Osteoblast (primary cell): Measurements from ENCODE around the gene FAAP100. TPM values are rescaled to one million over a fixed set of nuclear protein-coding genes. Genes with fewer than 3 reads are reported as not detected.

Experiments used
- DNase-seq: peaks from one replicate; pipeline ENCODE4 v3.0.0; 2011; ENCODE audit warnings: low spot score, mixed read lengths; ENCODE audit not compliant: insufficient read length; ENCODE audit errors: missing footprints
- H2AFZ ChIP-seq: 2 replicates; pipeline ENCODE4 v1.6.0; 2011; ENCODE audit warnings: mild to moderate bottlenecking, low read length
- H3K27ac ChIP-seq: 2 replicates; pipeline ENCODE4 v1.5.1; 2011; ENCODE audit warnings: mild to moderate bottlenecking, low read depth, low read length, moderate library complexity
- H3K27me3 ChIP-seq: 2 replicates; pipeline ENCODE4 v1.6.0; 2012; ENCODE audit warnings: mild to moderate bottlenecking, control low read depth, inconsistent platforms, low read length, moderate library complexity; ENCODE audit not compliant: insufficient read depth
- H3K36me3 ChIP-seq: 2 replicates; pipeline ENCODE4 v1.5.1; 2011; ENCODE audit warnings: mild to moderate bottlenecking, low read length, control low read depth, moderate library complexity; ENCODE audit not compliant: insufficient read depth
- H3K4me1 ChIP-seq: 2 replicates; pipeline ENCODE4 v1.5.1; 2011; ENCODE audit warnings: mild to moderate bottlenecking, low read length, control low read depth, moderate library complexity; ENCODE audit not compliant: insufficient read depth
- H3K4me2 ChIP-seq: 2 replicates; pipeline ENCODE4 v1.6.0; 2011; ENCODE audit warnings: mild to moderate bottlenecking, low read length; ENCODE audit not compliant: insufficient read depth
- H3K4me3 ChIP-seq: fragments of 200-600 bp; sonication (generic); 3 replicates; pipeline ENCODE4 v1.5.1; 2012; ENCODE audit warnings: mild to moderate bottlenecking, low read length, inconsistent platforms; ENCODE audit not compliant: insufficient read depth
- H3K79me2 ChIP-seq: 2 replicates; pipeline ENCODE4 v1.6.0; 2012; ENCODE audit warnings: mild to moderate bottlenecking, low read length, control low read depth, inconsistent platforms; ENCODE audit not compliant: insufficient read depth
- H3K9me3 ChIP-seq: 2 replicates; pipeline ENCODE4 v1.5.1; 2011; ENCODE audit warnings: low read depth, low read length, control low read depth
- H4K20me1 ChIP-seq: 2 replicates; pipeline ENCODE4 v1.6.0; 2012; ENCODE audit warnings: mild to moderate bottlenecking, low read length, control low read depth; ENCODE audit not compliant: insufficient read depth
- CTCF ChIP-seq: IDR thresholded peaks from 2 replicates; pipeline ENCODE4 v1.5.1; 2011; ENCODE audit warnings: mild to moderate bottlenecking, low read depth, low read length, moderate library complexity; ENCODE audit errors: extremely low read depth
- total RNA-seq: library from RNA; depleted of rRNA; stranded (reverse); fragments of >200 nt; gene quantifications from 2 replicates; pipeline ENCODE4 v1.2.3, GENCODE V29; 2012

Gene FAAP100
- total RNA-seq, 1 donor, result 44.5 TPM

- H2AFZ ChIP-seq, result no peak overlapping the region
- peaks cover 45% of the 10 kb centered on the region for H3K79me2 ChIP-seq
- no peaks in the 10 kb centered on the region for H3K9me3 ChIP-seq
- peak; percentile 95 for DNase-seq
- H3K27me3 ChIP-seq, result no peaks in the 10 kb centered on the region
- H3K36me3 ChIP-seq, result no peaks in the 10 kb centered on the region
- H4K20me1 ChIP-seq, result peaks cover 40% of the 10 kb centered on the region
- TF ChIP-seq CTCF, result no peak
- H3K4me1 ChIP-seq, result peaks cover 44% of the 10 kb centered on the region
- no peak overlapping the region for H3K27ac ChIP-seq
- H3K4me2 ChIP-seq, result peak overlapping the region; percentile 81
- peak overlapping the region; percentile 68 for H3K4me3 ChIP-seq
Measured at GRCh38 chr17:81517339-81518112, 34.6 kb downstream of the FAAP100 start.

GRCh38 chr17:81517009-81517338, 35.2 kb downstream of the FAAP100 start:
- Histone ChIP-seq H3K9me3 (no peaks in the 10 kb centered on the region), H2AFZ (no peak overlapping the region), H3K4me2 (peak overlapping the region; percentile 87), H4K20me1 (peaks cover 37% of the 10 kb centered on the region), H3K27me3 (no peaks in the 10 kb centered on the region), H3K4me1 (peaks cover 44% of the 10 kb centered on the region), H3K36me3 (peaks cover 4% of the 10 kb centered on the region), H3K27ac (peak overlapping the region; percentile 13), H3K4me3 (peak overlapping the region; percentile 74), H3K79me2 (peaks cover 48% of the 10 kb centered on the region)
- no peak for TF ChIP-seq CTCF
- no peak for DNase-seq

- Histone ChIP-seq H3K4me2 (peak overlapping the region; percentile 87), H3K27ac (peak overlapping the region; percentile 13), H2AFZ (no peak overlapping the region), H3K4me1 (peaks cover 44% of the 10 kb centered on the region), H3K4me3 (peak overlapping the region; percentile 74), H3K79me2 (peaks cover 54% of the 10 kb centered on the region), H3K27me3 (no peaks in the 10 kb centered on the region), H4K20me1 (peaks cover 42% of the 10 kb centered on the region), H3K9me3 (no peaks in the 10 kb centered on the region), H3K36me3 (peaks cover 9% of the 10 kb centered on the region)
- no peak for TF ChIP-seq CTCF
- DNase-seq, result no peak
Measured at GRCh38 chr17:81516439-81516838, 35.7 kb downstream of the FAAP100 start.

GRCh38 chr17:81515530-81516041, 36.6 kb downstream of the FAAP100 start:
- Histone ChIP-seq H3K9me3 (no peaks in the 10 kb centered on the region), H2AFZ (no peak overlapping the region), H3K27ac (peak overlapping the region; percentile 19), H3K4me1 (peaks cover 44% of the 10 kb centered on the region), H3K27me3 (no peaks in the 10 kb centered on the region), H3K36me3 (peaks cover 18% of the 10 kb centered on the region), H4K20me1 (peaks cover 50% of the 10 kb centered on the region), H3K4me3 (peak overlapping the region; percentile 74), H3K4me2 (peak overlapping the region; percentile 87), H3K79me2 (peaks cover 62% of the 10 kb centered on the region)
- no peak for DNase-seq
- no peak for TF ChIP-seq CTCF
